Measurements from ENCODE around the gene HOXC9.

The HOXC9 gene

DNA sequence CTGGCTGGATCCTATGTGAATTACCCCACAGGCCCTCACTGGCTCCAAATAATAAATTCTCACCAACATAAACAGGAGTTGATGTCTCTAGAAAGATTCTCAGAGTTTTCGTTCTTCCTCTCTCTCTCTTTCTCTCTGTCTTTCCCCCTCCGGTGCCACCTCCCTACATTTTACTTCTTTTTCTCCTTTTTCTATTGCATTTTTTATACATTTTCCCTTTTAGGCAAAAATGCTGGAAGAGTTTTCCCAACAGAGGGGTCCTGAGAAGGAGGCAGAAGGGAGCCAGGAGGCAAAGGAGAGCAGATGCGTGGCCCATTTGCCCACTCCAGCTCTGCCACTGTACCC lies 27.5 kb downstream of the HOXC9 start:
- peaks cover 54% of the 10 kb centered on the region for H3K4me1 ChIP-seq (ENCODE audit: control insufficient read depth, insufficient read depth, low read length)
- H3K4me3 ChIP-seq (ENCODE audit: low read depth, low read length) = no peak overlapping the region
- H3K9me3 ChIP-seq (ENCODE audit: control insufficient read depth, insufficient read depth, low read depth, low read length) = no peaks in the 10 kb centered on the region
- CTCF ChIA-PET = interaction anchor here (0.7 to 4.5 kb wide), 9 partner anchors 10 to 188 kb away, joined by 3 to 21 read pairs (median 4); partner anchors contain the start of gene HOXC10
- POLR2A ChIA-PET = interaction anchor here (0.7 to 4.5 kb wide), 3 partner anchors 10 to 253 kb away, joined by 3 to 26 read pairs (median 6); partner anchors contain the start of genes HNRNPA1 and HOXC8
- peaks cover 4 to 13% of the 10 kb centered on the region in 2 experiments; a peak in 2 of 3 replicates for H3K36me3 ChIP-seq (ENCODE audit: control insufficient read depth in 2 of 2, insufficient read depth in 1 of 2, low read length in 2 of 2)
- peak overlapping the region; percentile 19; the same call in 1 of the 2 replicates for H3K27ac ChIP-seq (ENCODE audit: extremely low read depth, low read depth, low read length)
- TF ChIP-seq ZNF404 (tag by site-specific recombination; IDR thresholded peaks at IDR 0.05) (no peak), ZBTB7A (tag by site-specific recombination; IDR thresholded peaks at IDR 0.05; ENCODE audit: low read depth) (no peak), ZNF626 (tag by site-specific recombination; IDR thresholded peaks at IDR 0.05) (no peak), HOXA7 (CRISPR knock-in tag; IDR thresholded peaks at IDR 0.05; ENCODE audit: borderline replicate concordance) (no peak), ZBTB17 (tag by site-specific recombination; IDR thresholded peaks at IDR 0.05) (peak; percentile 37; the same call in 1 of the 2 replicates), ZNF239 (tag by site-specific recombination; IDR thresholded peaks at IDR 0.05) (no peak), ZNF121 (tag by site-specific recombination; IDR thresholded peaks at IDR 0.05) (no peak), ZBTB6 (tag by site-specific recombination; IDR thresholded peaks at IDR 0.05) (no peak), ZFP69B (tag by site-specific recombination; IDR thresholded peaks at IDR 0.05) (no peak), ZNF302 (tag by site-specific recombination; IDR thresholded peaks at IDR 0.05; ENCODE audit: low read depth) (no peak), ZNF133 (tag by site-specific recombination; IDR thresholded peaks at IDR 0.05) (no peak), ZNF223 (tag by site-specific recombination; IDR thresholded peaks at IDR 0.05) (no peak), ZNF596 (tag by site-specific recombination; IDR thresholded peaks at IDR 0.05) (peak; percentile 72; the same call in 1 of the 2 replicates), ZNF350 (tag by site-specific recombination; IDR thresholded peaks at IDR 0.05) (no peak), REPIN1 (tag by site-specific recombination; IDR thresholded peaks at IDR 0.05; ENCODE audit: low read depth) (no peak), ZNF664 (tag by site-specific recombination; IDR thresholded peaks at IDR 0.05) (no peak), ZNF704 (tag by site-specific recombination; IDR thresholded peaks at IDR 0.05) (no peak), ZNF776 (tag by site-specific recombination; IDR thresholded peaks at IDR 0.05; ENCODE audit: borderline replicate concordance) (no peak), FEZF1 (tag by site-specific recombination; IDR thresholded peaks at IDR 0.05) (no peak), ZIC2 (tag by site-specific recombination; IDR thresholded peaks at IDR 0.05) (no peak), ZNF426 (tag by site-specific recombination; IDR thresholded peaks at IDR 0.05) (no peak), ZNF112 (tag by site-specific recombination; IDR thresholded peaks at IDR 0.05) (no peak), ZNF692 (tag by site-specific recombination; IDR thresholded peaks at IDR 0.05) (no peak), ZSCAN16 (tag by site-specific recombination; IDR thresholded peaks at IDR 0.05) (no peak), PRDM1 (tag by site-specific recombination; IDR thresholded peaks at IDR 0.05) (peak; percentile 77), ZSCAN18 (tag by site-specific recombination; IDR thresholded peaks at IDR 0.05) (no peak), ZNF501 (tag by site-specific recombination; IDR thresholded peaks at IDR 0.05) (no peak)
- TF ChIP-seq, protein P1, sequence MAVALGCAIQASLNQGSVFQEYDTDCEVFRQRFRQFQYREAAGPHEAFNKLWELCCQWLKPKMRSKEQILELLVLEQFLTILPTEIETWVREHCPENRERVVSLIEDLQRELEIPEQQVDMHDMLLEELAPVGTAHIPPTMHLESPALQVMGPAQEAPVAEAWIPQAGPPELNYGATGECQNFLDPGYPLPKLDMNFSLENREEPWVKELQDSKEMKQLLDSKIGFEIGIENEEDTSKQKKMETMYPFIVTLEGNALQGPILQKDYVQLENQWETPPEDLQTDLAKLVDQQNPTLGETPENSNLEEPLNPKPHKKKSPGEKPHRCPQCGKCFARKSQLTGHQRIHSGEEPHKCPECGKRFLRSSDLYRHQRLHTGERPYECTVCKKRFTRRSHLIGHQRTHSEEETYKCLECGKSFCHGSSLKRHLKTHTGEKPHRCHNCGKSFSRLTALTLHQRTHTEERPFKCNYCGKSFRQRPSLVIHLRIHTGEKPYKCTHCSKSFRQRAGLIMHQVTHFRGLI (tag by site-specific recombination; IDR thresholded peaks at IDR 0.05) = no peak
- TF ChIP-seq, protein P2, sequence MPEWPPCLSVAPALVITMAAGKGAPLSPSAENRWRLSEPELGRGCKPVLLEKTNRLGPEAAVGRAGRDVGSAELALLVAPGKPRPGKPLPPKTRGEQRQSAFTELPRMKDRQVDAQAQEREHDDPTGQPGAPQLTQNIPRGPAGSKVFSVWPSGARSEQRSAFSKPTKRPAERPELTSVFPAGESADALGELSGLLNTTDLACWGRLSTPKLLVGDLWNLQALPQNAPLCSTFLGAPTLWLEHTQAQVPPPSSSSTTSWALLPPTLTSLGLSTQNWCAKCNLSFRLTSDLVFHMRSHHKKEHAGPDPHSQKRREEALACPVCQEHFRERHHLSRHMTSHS (tag by site-specific recombination; IDR thresholded peaks at IDR 0.05) = no peak

All from HEK293 (cell line).